ENCODE results near the gene DNAH11. TPM values are rescaled to one million over a fixed set of nuclear protein-coding genes. Genes with fewer than 3 reads are reported as not detected.

DNAH11 gene
- total and polyA plus RNA-seq, 2 donors (not counting 1 experiment from before 2014, with no cell fraction given), result 0.33 to 0.34 TPM

DNA sequence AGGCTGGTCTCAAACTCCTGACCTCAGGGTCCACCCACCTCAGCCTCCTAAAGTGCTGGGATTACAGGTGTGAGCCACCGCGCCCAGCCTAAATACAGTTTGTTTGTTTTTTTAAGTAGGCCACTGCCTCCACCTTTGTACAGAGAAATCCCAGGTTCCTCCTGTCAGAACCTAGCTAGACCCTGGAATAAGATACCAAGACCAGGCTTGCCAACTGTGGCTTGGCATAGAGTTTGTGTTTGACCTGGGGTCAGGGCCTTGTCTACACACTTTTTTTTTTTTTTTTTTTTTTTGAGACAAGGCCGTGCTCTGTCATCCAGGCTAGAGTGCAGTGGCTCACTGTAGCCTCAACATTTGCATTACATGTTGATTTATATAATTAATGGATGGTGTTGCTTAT lies 34.3 kb upstream of the DNAH11 start:
- DNase-seq (ENCODE audit: low read depth in 2 of 2), result no peak
- no peak overlapping the region for H3K27ac ChIP-seq (ENCODE audit: insufficient read depth, low read length)
- H2AFZ ChIP-seq (ENCODE audit: low read length), result no peak overlapping the region
- H3K36me3 ChIP-seq (ENCODE audit: control insufficient read depth, insufficient read depth, low read length), result no peaks in the 10 kb centered on the region
- no peaks in the 10 kb centered on the region for H3K4me1 ChIP-seq (ENCODE audit: control insufficient read depth, extremely low read depth, insufficient read depth, low read length)
- H3K79me2 ChIP-seq (ENCODE audit: control insufficient read depth, insufficient read depth, low read length), result no peaks in the 10 kb centered on the region
- no peak overlapping the region for H3K9ac ChIP-seq (ENCODE audit: insufficient read depth, low read length)
- TF ChIP-seq CTCF (conservative IDR thresholded peaks at IDR 0.05 in 1 of 2, IDR thresholded peaks at IDR 0.05 in 1 of 2; ENCODE audit: low read depth in 1 of 2, low read length in 2 of 2) (no peak), EZH2 (IDR thresholded peaks at IDR 0.05; ENCODE audit: low read length, missing control alignments) (no peak)
- no peak overlapping the region for H3K4me2 ChIP-seq (ENCODE audit: extremely low read depth, insufficient read depth, low read length)
- H3K27me3 ChIP-seq (ENCODE audit: control insufficient read depth, insufficient read depth, low read length), result no peaks in the 10 kb centered on the region
- H3K9me3 ChIP-seq (ENCODE audit: control insufficient read depth, insufficient read depth, low read depth, low read length), result no peaks in the 10 kb centered on the region
- H3K4me3 ChIP-seq (replicated peaks in 1 of 4; ENCODE audit: control extremely low read depth in 1 of 4, insufficient read depth in 1 of 4, low read depth in 3 of 4, low read length in 4 of 4), result no peak overlapping the region
- no peaks in the 10 kb centered on the region for H4K20me1 ChIP-seq (ENCODE audit: control insufficient read depth, extremely low read depth, insufficient read depth, low read length)

GRCh38 chr7:21514062-21514461 lies 28.8 kb upstream of the DNAH11 start:
- no peak overlapping the region for H3K9ac ChIP-seq (ENCODE audit: insufficient read depth, low read length)
- H2AFZ ChIP-seq (ENCODE audit: low read length), result no peak overlapping the region
- H3K27ac ChIP-seq (ENCODE audit: insufficient read depth, low read length), result no peak overlapping the region
- H3K27me3 ChIP-seq (ENCODE audit: control insufficient read depth, insufficient read depth, low read length), result no peaks in the 10 kb centered on the region
- H4K20me1 ChIP-seq (ENCODE audit: control insufficient read depth, extremely low read depth, insufficient read depth, low read length), result no peaks in the 10 kb centered on the region
- no peak overlapping the region for H3K4me2 ChIP-seq (ENCODE audit: extremely low read depth, insufficient read depth, low read length)
- H3K36me3 ChIP-seq (ENCODE audit: control insufficient read depth, insufficient read depth, low read length), result no peaks in the 10 kb centered on the region
- DNase-seq (ENCODE audit: low read depth in 2 of 2), result no peak
- H3K79me2 ChIP-seq (ENCODE audit: control insufficient read depth, insufficient read depth, low read length), result no peaks in the 10 kb centered on the region
- no peak overlapping the region for H3K4me3 ChIP-seq (replicated peaks in 1 of 4; ENCODE audit: control extremely low read depth in 1 of 4, insufficient read depth in 1 of 4, low read depth in 3 of 4, low read length in 4 of 4)
- H3K9me3 ChIP-seq (ENCODE audit: control insufficient read depth, insufficient read depth, low read depth, low read length), result no peaks in the 10 kb centered on the region
- no peaks in the 10 kb centered on the region for H3K4me1 ChIP-seq (ENCODE audit: control insufficient read depth, extremely low read depth, insufficient read depth, low read length)
- no peak for TF ChIP-seq EZH2 (IDR thresholded peaks at IDR 0.05; ENCODE audit: low read length, missing control alignments)
- no peak for TF ChIP-seq CTCF (conservative IDR thresholded peaks at IDR 0.05 in 1 of 2, IDR thresholded peaks at IDR 0.05 in 1 of 2; ENCODE audit: low read depth in 1 of 2, low read length in 2 of 2)

DNA sequence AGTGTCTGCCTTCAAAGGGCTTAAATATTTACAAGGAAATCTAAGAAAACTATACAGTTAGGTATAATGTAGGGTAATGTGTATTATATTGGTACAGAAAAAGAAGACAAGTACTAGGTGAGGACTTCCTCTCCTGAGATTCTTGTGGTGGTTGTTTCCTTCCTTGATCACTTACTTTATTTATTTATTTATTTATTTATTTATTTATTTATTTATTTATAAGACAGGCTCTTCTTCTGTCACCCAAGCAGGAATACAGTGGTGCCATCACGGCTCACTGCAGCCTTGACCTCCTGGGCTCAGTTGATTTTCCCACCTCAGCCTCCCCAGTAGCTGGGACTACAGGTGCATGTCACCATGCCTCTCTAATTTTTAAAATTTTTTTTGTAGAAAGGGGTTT lies 18.2 kb upstream of the DNAH11 start:
- H3K27me3 ChIP-seq (ENCODE audit: control insufficient read depth, insufficient read depth, low read length), result no peaks in the 10 kb centered on the region
- DNase-seq (ENCODE audit: low read depth in 2 of 2), result no peak
- H3K79me2 ChIP-seq (ENCODE audit: control insufficient read depth, insufficient read depth, low read length), result no peaks in the 10 kb centered on the region

More for the DNA sequence above, 18.2 kb upstream of the DNAH11 start:
- Histone ChIP-seq H3K4me1 (ENCODE audit: control insufficient read depth, extremely low read depth, insufficient read depth, low read length) (no peaks in the 10 kb centered on the region), H4K20me1 (ENCODE audit: control insufficient read depth, extremely low read depth, insufficient read depth, low read length) (no peaks in the 10 kb centered on the region), H3K4me3 (replicated peaks in 1 of 4; ENCODE audit: control extremely low read depth in 1 of 4, insufficient read depth in 1 of 4, low read depth in 3 of 4, low read length in 4 of 4) (no peak overlapping the region), H3K4me2 (ENCODE audit: extremely low read depth, insufficient read depth, low read length) (no peak overlapping the region), H3K36me3 (ENCODE audit: control insufficient read depth, insufficient read depth, low read length) (no peaks in the 10 kb centered on the region), H3K9me3 (ENCODE audit: control insufficient read depth, insufficient read depth, low read depth, low read length) (no peaks in the 10 kb centered on the region), H3K9ac (ENCODE audit: insufficient read depth, low read length) (no peak overlapping the region), H2AFZ (ENCODE audit: low read length) (no peak overlapping the region), H3K27ac (ENCODE audit: insufficient read depth, low read length) (no peak overlapping the region)
- TF ChIP-seq EZH2 (IDR thresholded peaks at IDR 0.05; ENCODE audit: low read length, missing control alignments) (no peak), CTCF (conservative IDR thresholded peaks at IDR 0.05 in 1 of 2, IDR thresholded peaks at IDR 0.05 in 1 of 2; ENCODE audit: low read depth in 1 of 2, low read length in 2 of 2) (no peak)

Data from fibroblast of lung (primary cell).